ENCODE results near the gene COQ5. TPM values are rescaled to one million over a fixed set of nuclear protein-coding genes. Genes with fewer than 3 reads are reported as not detected.

COQ5 gene
- total RNA-seq, 1 experiment from 2014 or later = 34.1 TPM

- RAD21 ChIA-PET (ENCODE audit: low non-redundant PET in 1 of 2, low total read pairs in 2 of 2, uncharacterized antibody in 2 of 2, unreplicated experiment in 2 of 2) = no interaction called here
- Histone ChIP-seq H3K27me3 (ENCODE audit: insufficient read depth, low read length) (no peaks in the 10 kb centered on the region), H3K4me2 (ENCODE audit: low read length) (no peak overlapping the region), H3K4me1 (ENCODE audit: control insufficient read depth in 1 of 2, insufficient read depth in 2 of 2, low read length in 2 of 2) (peaks cover 25 to 39% of the 10 kb centered on the region in 2 experiments), H3K4me3 (replicated peaks in 1 of 2; ENCODE audit: low read depth in 1 of 2, low read length in 2 of 2) (no peak overlapping the region), H3K36me3 (ENCODE audit: control insufficient read depth in 1 of 2, insufficient read depth in 2 of 2, low read length in 2 of 2) (peaks cover 7 to 17% of the 10 kb centered on the region in 2 experiments; a peak in 3 of 4 replicates), H3K9me2 (ENCODE audit: insufficient read depth) (no peaks in the 10 kb centered on the region), H3K79me2 (ENCODE audit: insufficient read depth, low read length) (peaks cover 98% of the 10 kb centered on the region), H3K9me3 (ENCODE audit: control insufficient read depth in 1 of 2, insufficient read depth in 1 of 2, low read depth in 1 of 2, low read length in 2 of 2) (no peaks in the 10 kb centered on the region), H3K9ac (ENCODE audit: low read length) (no peak overlapping the region), H4K20me1 (ENCODE audit: insufficient read depth) (peaks cover 6% of the 10 kb centered on the region; the same call in 1 of the 2 replicates), H2AFZ (ENCODE audit: low read depth, low read length, poor library complexity, severe bottlenecking) (no peak overlapping the region), H3K27ac (ENCODE audit: low read depth, low read length) (no peak overlapping the region)
- no peak for TF ChIP-seq CTCF (IDR thresholded peaks at IDR 0.05 in 2 of 3, conservative IDR thresholded peaks at IDR 0.05 in 1 of 3; ENCODE audit: borderline replicate concordance in 1 of 3, insufficient read depth in 1 of 3, low read depth in 2 of 3, low read length in 2 of 3)
- TF ChIP-seq ATF3 (IDR thresholded peaks at IDR 0.05) = no peak
- TF ChIP-seq CEBPB (IDR thresholded peaks at IDR 0.05; ENCODE audit: low read depth) = no peak
- no peak for TF ChIP-seq EZH2 (IDR thresholded peaks at IDR 0.05)
- no peak for TF ChIP-seq ZNF274 (IDR thresholded peaks at IDR 0.05; ENCODE audit: low read depth, low read length)
- no peak for TF ChIP-seq TCF7L2 (IDR thresholded peaks at IDR 0.05; ENCODE audit: borderline replicate concordance, extremely low read depth, insufficient read depth, insufficient read length)
- no peak for TF ChIP-seq MAX (IDR thresholded peaks at IDR 0.05)
- no peak for TF ChIP-seq FOSL1 (IDR thresholded peaks at IDR 0.05; ENCODE audit: low read depth)
- TF ChIP-seq EGR1 (IDR thresholded peaks at IDR 0.05; ENCODE audit: low read depth) = no peak
- TF ChIP-seq JUND (IDR thresholded peaks at IDR 0.05) = no peak
- TF ChIP-seq ELF1 (IDR thresholded peaks at IDR 0.05; ENCODE audit: borderline replicate concordance, low read depth) = no peak
- no peak for TF ChIP-seq POLR2AphosphoS5 (IDR thresholded peaks at IDR 0.05; ENCODE audit: low read depth, low read length)
- POLR2A ChIA-PET = no interaction called here
- BruUV-seq (replicated peaks) = no TSS peak
- DNase-seq (ENCODE audit: low read depth, low spot score) = no peak
- intact Hi-C loops (cut with micrococcal nuclease) = no loop called here
- no peak for ATAC-seq
- CTCF ChIA-PET = no interaction called here
These were observed 11.5 kb upstream of the COQ5 start for GRCh38 chr12:120540445-120540844.
